ENCODE measurements around the gene DET1. TPM values are rescaled to one million over a fixed set of nuclear protein-coding genes. Genes with fewer than 3 reads are reported as not detected.

The DET1 gene
- total RNA-seq, 1 experiment from 2014 or later = 6.6 TPM

- no peaks in the 10 kb centered on the region for H3K4me1 ChIP-seq (ENCODE audit: insufficient read depth, low read length)
- no peak overlapping the region for H2BK120ac ChIP-seq (ENCODE audit: low read depth, low read length, poor library complexity, severe bottlenecking)
- no peaks in the 10 kb centered on the region for H3K79me1 ChIP-seq (ENCODE audit: insufficient read depth, low read depth, low read length, poor library complexity, severe bottlenecking)
- H2BK15ac ChIP-seq (ENCODE audit: low read depth, low read length) = no peak overlapping the region
- no peaks in the 10 kb centered on the region for H3K9me3 Mint-ChIP-seq
- H3K79me2 ChIP-seq (ENCODE audit: insufficient read depth, low read length) = no peaks in the 10 kb centered on the region
- no peaks in the 10 kb centered on the region for H3K23me2 ChIP-seq (ENCODE audit: insufficient read length, low read depth, low read length, poor library complexity, severe bottlenecking)
- peaks cover 7 to 27% (median 23%) of the 10 kb centered on the region in 3 experiments; a peak in 5 of 7 replicates for H3K36me3 Mint-ChIP-seq (ENCODE audit: insufficient read depth in 1 of 3, low read depth in 3 of 3)
- no peak overlapping the region for H3K4me3 Mint-ChIP-seq
- H3K9ac ChIP-seq (ENCODE audit: extremely low read depth, insufficient read length, low read length) = no peak overlapping the region
- no peak overlapping the region for H2AK5ac ChIP-seq (ENCODE audit: insufficient read length, low read length)
- H3T11ph ChIP-seq (ENCODE audit: low read length) = no peak overlapping the region
- H4K91ac ChIP-seq (ENCODE audit: insufficient read length, low read depth, low read length) = no peak overlapping the region
- H2AFZ ChIP-seq (ENCODE audit: low read length) = no peak overlapping the region
- no peak overlapping the region for H4K8ac ChIP-seq (replicated peaks; ENCODE audit: insufficient read length, low read depth, low read length)
- no peaks in the 10 kb centered on the region for H3K27me3 ChIP-seq (ENCODE audit: insufficient read depth, low read length)
- no peak overlapping the region for H3K18ac ChIP-seq (ENCODE audit: insufficient read length, low read depth, low read length)
- H3K9me3 ChIP-seq (ENCODE audit: control insufficient read depth, low read depth, low read length) = no peaks in the 10 kb centered on the region
- no peak overlapping the region for H3K4ac ChIP-seq (ENCODE audit: low read depth, low read length)
- H2BK20ac ChIP-seq (ENCODE audit: low read depth, low read length, poor library complexity, severe bottlenecking) = no peak overlapping the region
- no peak overlapping the region for H3K4me2 ChIP-seq (ENCODE audit: insufficient read depth, insufficient read length, low read length)
- DNase-seq = no peak
- H3K23ac ChIP-seq (ENCODE audit: insufficient read length, low read depth, low read length) = no peak overlapping the region
- H4K20me1 ChIP-seq (ENCODE audit: control insufficient read depth, insufficient read depth, insufficient read length) = no peaks in the 10 kb centered on the region
- no peak overlapping the region for H3K56ac ChIP-seq (ENCODE audit: insufficient read length, low read depth, low read length)
- H2BK12ac ChIP-seq (ENCODE audit: insufficient read length, low read depth, low read length) = no peak overlapping the region
- no peak overlapping the region for H2BK5ac ChIP-seq (ENCODE audit: insufficient read length, low read length)
- H3K27me3 Mint-ChIP-seq (ENCODE audit: low read depth) = peaks cover 3% of the 10 kb centered on the region; the same call in 1 of the 2 replicates
- TF ChIP-seq, protein P1, sequence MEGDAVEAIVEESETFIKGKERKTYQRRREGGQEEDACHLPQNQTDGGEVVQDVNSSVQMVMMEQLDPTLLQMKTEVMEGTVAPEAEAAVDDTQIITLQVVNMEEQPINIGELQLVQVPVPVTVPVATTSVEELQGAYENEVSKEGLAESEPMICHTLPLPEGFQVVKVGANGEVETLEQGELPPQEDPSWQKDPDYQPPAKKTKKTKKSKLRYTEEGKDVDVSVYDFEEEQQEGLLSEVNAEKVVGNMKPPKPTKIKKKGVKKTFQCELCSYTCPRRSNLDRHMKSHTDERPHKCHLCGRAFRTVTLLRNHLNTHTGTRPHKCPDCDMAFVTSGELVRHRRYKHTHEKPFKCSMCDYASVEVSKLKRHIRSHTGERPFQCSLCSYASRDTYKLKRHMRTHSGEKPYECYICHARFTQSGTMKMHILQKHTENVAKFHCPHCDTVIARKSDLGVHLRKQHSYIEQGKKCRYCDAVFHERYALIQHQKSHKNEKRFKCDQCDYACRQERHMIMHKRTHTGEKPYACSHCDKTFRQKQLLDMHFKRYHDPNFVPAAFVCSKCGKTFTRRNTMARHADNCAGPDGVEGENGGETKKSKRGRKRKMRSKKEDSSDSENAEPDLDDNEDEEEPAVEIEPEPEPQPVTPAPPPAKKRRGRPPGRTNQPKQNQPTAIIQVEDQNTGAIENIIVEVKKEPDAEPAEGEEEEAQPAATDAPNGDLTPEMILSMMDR (conservative IDR thresholded peaks at IDR 0.05) = no peak
- no peak overlapping the region for H3K14ac ChIP-seq (ENCODE audit: insufficient read depth, low read length)
- H3K27ac ChIP-seq (ENCODE audit: insufficient read length, low read depth, low read length) = no peak overlapping the region
- peaks cover 3 to 5% of the 10 kb centered on the region in 2 experiments for H3K4me1 Mint-ChIP-seq
- no peak overlapping the region for H3K27ac Mint-ChIP-seq
- H4K5ac ChIP-seq (ENCODE audit: insufficient read length, low read depth, low read length) = no peak overlapping the region
Measured at GRCh38 chr15:88509964-88510363, 36.5 kb downstream of the DET1 start.

Data from H9 (cell line).